ENCODE results near the gene DGKG. TPM values are rescaled to one million over a fixed set of nuclear protein-coding genes. Genes with fewer than 3 reads are reported as not detected.

DGKG gene
- polyA plus RNA-seq, 3 donors = 4.2 to 9.2 (median 4.3) TPM

- Mint-ChIP-seq H3K4me1 (peaks cover 39% of the 10 kb centered on the region), H3K27me3 (ENCODE audit: low read depth in 3 of 3) (peaks cover 45 to 63% (median 56%) of the 10 kb centered on the region in 3 donors), H3K9me3 (peaks cover 0 to 13% (median 4%) of the 10 kb centered on the region in 7 donors), H3K4me3 (peak overlapping the region in 1 of 2 donors; percentile 75), H3K27ac (no peak overlapping the region), H3K36me3 (peaks cover 5 to 7% of the 10 kb centered on the region in 2 donors)
- peaks cover 0 to 7% of the 10 kb centered on the region in 2 donors for H3K9me3 ChIP-seq (replicated peaks in 1 of 2; ENCODE audit: control insufficient read depth in 1 of 2, insufficient read depth in 1 of 2, low read length in 2 of 2)
- no peak overlapping the region for H3K4me3 ChIP-seq (replicated peaks in 1 of 3; ENCODE audit: low read depth in 2 of 3, low read length in 3 of 3)
- H3K79me2 ChIP-seq (ENCODE audit: insufficient read depth, low read length) = no peaks in the 10 kb centered on the region
- peaks cover 11% of the 10 kb centered on the region for H4K20me1 ChIP-seq (ENCODE audit: insufficient read depth, low read length)
- H3K4me1 ChIP-seq (ENCODE audit: control insufficient read depth in 1 of 2, insufficient read depth in 2 of 2, low read length in 2 of 2) = peaks cover 36 to 39% of the 10 kb centered on the region in 2 donors
- no CpG with 5 or more reads among the region's 6 CpGs for WGBS (ENCODE audit: insufficient coverage)
- H2AFZ ChIP-seq (ENCODE audit: insufficient read depth, low read depth, low read length, poor library complexity, severe bottlenecking) = no peak overlapping the region
- no peak overlapping the region for H3K27ac ChIP-seq (ENCODE audit: low read depth in 1 of 2, low read length in 2 of 2)
- peak in 2 of 3 donors; percentile 11 to 17 for DNase-seq
- TF ChIP-seq CTCF (IDR thresholded peaks at IDR 0.05) = no peak
- H3K9ac ChIP-seq (ENCODE audit: insufficient read depth, low read length, poor library complexity, severe bottlenecking) = no peak overlapping the region
- peaks cover 37 to 56% of the 10 kb centered on the region in 2 donors for H3K27me3 ChIP-seq (ENCODE audit: control insufficient read depth in 2 of 2, insufficient read depth in 2 of 2, low read length in 2 of 2)
- peak overlapping the region; percentile 5 for H3K4me2 ChIP-seq (replicated peaks; ENCODE audit: extremely low read depth, low read length, poor library complexity, severe bottlenecking)
- intact Hi-C loops (cut with micrococcal nuclease) = loop anchor here (5.0 to 10.0 kb wide), 3 partner anchors 47 to 239 kb away; partner anchors contain the start of gene TRA2B (in 1 of the 2)
- H3K36me3 ChIP-seq (replicated peaks in 1 of 2; ENCODE audit: control insufficient read depth in 1 of 2, insufficient read depth in 2 of 2, low read length in 2 of 2) = no peaks in the 10 kb centered on the region
Observed at GRCh38 chr3:186105543-186105942, 256.5 kb downstream of the DGKG start.

- Mint-ChIP-seq H3K27ac (no peak overlapping the region), H3K9me3 (peaks cover 0 to 6% (median 2%) of the 10 kb centered on the region in 7 donors), H3K36me3 (peaks cover 5 to 7% of the 10 kb centered on the region in 2 donors), H3K27me3 (ENCODE audit: low read depth in 3 of 3) (peaks cover 35 to 56% (median 48%) of the 10 kb centered on the region in 3 donors), H3K4me3 (peak overlapping the region in 1 of 2 donors; percentile 64), H3K4me1 (peaks cover 22% of the 10 kb centered on the region)
- DNase-seq = no peak
- Histone ChIP-seq H3K9me3 (replicated peaks in 1 of 2; ENCODE audit: control insufficient read depth in 1 of 2, insufficient read depth in 1 of 2, low read length in 2 of 2) (no peaks in the 10 kb centered on the region), H2AFZ (ENCODE audit: insufficient read depth, low read depth, low read length, poor library complexity, severe bottlenecking) (no peak overlapping the region), H3K79me2 (ENCODE audit: insufficient read depth, low read length) (no peaks in the 10 kb centered on the region), H3K36me3 (replicated peaks in 1 of 2; ENCODE audit: control insufficient read depth in 1 of 2, insufficient read depth in 2 of 2, low read length in 2 of 2) (no peaks in the 10 kb centered on the region), H4K20me1 (ENCODE audit: insufficient read depth, low read length) (no peaks in the 10 kb centered on the region), H3K27ac (ENCODE audit: low read depth in 1 of 2, low read length in 2 of 2) (no peak overlapping the region), H3K4me2 (replicated peaks; ENCODE audit: extremely low read depth, low read length, poor library complexity, severe bottlenecking) (no peak overlapping the region), H3K4me3 (replicated peaks in 1 of 3; ENCODE audit: low read depth in 2 of 3, low read length in 3 of 3) (no peak overlapping the region), H3K27me3 (ENCODE audit: control insufficient read depth in 2 of 2, insufficient read depth in 2 of 2, low read length in 2 of 2) (peaks cover 34 to 56% of the 10 kb centered on the region in 2 donors), H3K9ac (ENCODE audit: insufficient read depth, low read length, poor library complexity, severe bottlenecking) (no peak overlapping the region), H3K4me1 (ENCODE audit: control insufficient read depth in 1 of 2, insufficient read depth in 2 of 2, low read length in 2 of 2) (peaks cover 18 to 21% of the 10 kb centered on the region in 2 donors)
- intact Hi-C loops (cut with micrococcal nuclease) = loop anchor here in 1 of 2 donors (10.0 kb wide), 1 partner anchor 242 kb away; no protein-coding TSS in a partner anchor
- TF ChIP-seq CTCF (IDR thresholded peaks at IDR 0.05) = no peak
- 93% methylated on average over 4 of the region's 4 CpGs for WGBS (ENCODE audit: insufficient coverage)
Observed at GRCh38 chr3:186102687-186103086, 259.3 kb downstream of the DGKG start.
